K562 (cell line): ENCODE measurements around the gene COL21A1. TPM values are rescaled to one million over a fixed set of nuclear protein-coding genes. Genes with fewer than 3 reads are reported as not detected.

ENCODE experiments used
- ATAC-seq: fragments of 200-7000 bp; cut with Tn5 transposase; 3 replicates; pipeline ENCODE4 v1.9.1; 2020; ENCODE audit warnings: moderate library complexity
- BruUV-seq: library from RNA; stranded (reverse); fragments of 400-500 nt; replicated peaks from 2 replicates; lab custom pipeline; 2021; lab: Mats Ljungman, UMichigan
- CTCF ChIA-PET: fragments of 300-600 bp; formaldehyde crosslinking; extraction: SDS; loops from one replicate; lab custom pipeline; 2021; ENCODE audit warnings: low intra/inter-chr PET ratio; lab: Yijun Ruan, JAX
- POLR2A ChIA-PET: fragments of 300-600, 350-650 bp; sonication (Branson Sonifier 250); formaldehyde crosslinking; extraction: SDS; loops from one replicate; lab custom pipeline; 2021; ENCODE audit warnings: antibody characterized with exemption, inconsistent platforms; lab: Yijun Ruan, JAX
- DNase-seq, 4 experiments: peaks; one replicate each; pipeline versions ENCODE4 v3.0.0 to v3.0.0-alpha.2; 2011 to 2018; ENCODE audit warnings: low spot score in 3 of 4, mixed read lengths in 3 of 4; ENCODE audit errors: extremely low read depth in 1 of 4
- FAIRE-seq: peaks from 2 replicates; lab custom pipeline; 2011; peaks lifted over from hg19 to GRCh38; lab: Jason Lieb, UNC
- H2AFZ ChIP-seq: 2 replicates; pipeline ENCODE4 v1.6.0; 2011; ENCODE audit warnings: low read depth, low read length, control low read depth, inconsistent platforms
- H3K27ac ChIP-seq: fragments of 200-600 bp; 3 replicates; pipeline ENCODE4 v1.8.0; 2011; ENCODE audit warnings: low read depth, mild to moderate bottlenecking, control low read depth, inconsistent platforms, low read length, moderate library complexity, mixed read lengths; ENCODE audit errors: extremely low read depth
- H3K27me3 ChIP-seq, 2 experiments: fragments of 300-600 bp in 1 of 2; 2 replicates in 1 of 2; 3 replicates in 1 of 2; pipeline versions ENCODE4 v1.6.0 to v1.8.0; 2011; ENCODE audit warnings: inconsistent platforms in 2 of 2, low read length in 2 of 2, mild to moderate bottlenecking in 1 of 2, mixed read lengths in 1 of 2, moderate library complexity in 1 of 2; ENCODE audit not compliant: control insufficient read depth in 2 of 2, insufficient read depth in 2 of 2
- H3K36me3 ChIP-seq: fragments of 300-600 bp; 3 replicates; pipeline ENCODE4 v1.8.0; 2011; ENCODE audit warnings: mild to moderate bottlenecking, low read length, inconsistent platforms; ENCODE audit not compliant: control insufficient read depth, insufficient read depth
- H3K4me1 ChIP-seq, 2 experiments: fragments of 200-600 bp in 1 of 2; replicated peaks in 1 of 2; 2 replicates in 1 of 2; 3 replicates in 1 of 2; pipeline versions ENCODE4 v1.5.1 to v1.8.0; 2011; ENCODE audit warnings: inconsistent platforms in 2 of 2, low read length in 2 of 2, mild to moderate bottlenecking in 1 of 2, mixed read lengths in 1 of 2, moderate library complexity in 1 of 2; ENCODE audit not compliant: control insufficient read depth in 2 of 2, insufficient read depth in 2 of 2
- H3K4me2 ChIP-seq: 2 replicates; pipeline ENCODE4 v1.6.1; 2011; ENCODE audit warnings: low read length, control low read depth, inconsistent platforms, mixed read lengths; ENCODE audit not compliant: insufficient read depth
- H3K4me3 ChIP-seq: fragments of 200-600 bp; sonication (generic), shearing (Covaris generic); 2 replicates; pipeline ENCODE4 v1.5.1; 2016; ENCODE audit warnings: control low read depth, inconsistent platforms
- H3K79me2 ChIP-seq: fragments of 200-600 bp; 3 replicates; pipeline ENCODE4 v1.8.0; 2011; ENCODE audit warnings: low read length, inconsistent platforms; ENCODE audit not compliant: control insufficient read depth, insufficient read depth
- H3K9ac ChIP-seq, 2 experiments: 2 replicates each; pipeline versions ENCODE4 v1.6.0 to v1.6.1; 2011; ENCODE audit warnings: low read depth in 2 of 2, low read length in 2 of 2, control low read depth in 1 of 2, inconsistent platforms in 1 of 2, mild to moderate bottlenecking in 1 of 2, mixed read lengths in 1 of 2; ENCODE audit not compliant: insufficient read depth in 1 of 2
- H3K9me1 ChIP-seq: one replicate; pipeline ENCODE4 v1.6.0; 2011; ENCODE audit warnings: inconsistent platforms, mild to moderate bottlenecking, low read length, moderate library complexity; ENCODE audit not compliant: control insufficient read depth, insufficient read depth
- H3K9me3 ChIP-seq: replicated peaks from 2 replicates; pipeline ENCODE4 v1.5.1; 2011; ENCODE audit warnings: low read depth, low read length, inconsistent platforms; ENCODE audit not compliant: control insufficient read depth, insufficient read depth
- H4K20me1 ChIP-seq: replicated peaks from 2 replicates; pipeline ENCODE4 v1.6.1; 2011; ENCODE audit warnings: low read length, inconsistent platforms, mixed read lengths; ENCODE audit not compliant: control insufficient read depth, insufficient read depth
- BRD9 ChIP-seq: fragments of 450-650 bp; IDR thresholded peaks from 2 replicates; pipeline ENCODE4 v1.6.1; 2018; ENCODE audit warnings: low read depth; ENCODE audit not compliant: partially characterized antibody
- CTBP1 ChIP-seq: fragments of 450-650 bp; IDR thresholded peaks from 2 replicates; pipeline ENCODE4 v1.6.1; 2016; ENCODE audit warnings: borderline replicate concordance
- FOSL1 ChIP-seq: fragments of 200-800 bp; sonication (Bioruptor generic); conservative IDR thresholded peaks from 2 replicates; pipeline ENCODE4 v1.6.1; 2016; ENCODE audit warnings: missing genetic modification characterization, missing compliant biosample characterization
- HOXB6 ChIP-seq: fragments of 250-450 bp; sonication (Bioruptor Pico); IDR thresholded peaks from 2 replicates; pipeline ENCODE4 v1.5.1; 2022; ENCODE audit warnings: mild to moderate bottlenecking, borderline replicate concordance
- LCOR ChIP-seq: sonication (generic); formaldehyde crosslinking; IDR thresholded peaks from 2 replicates; pipeline ENCODE4 v1.8.0; 2022; ENCODE audit warnings: mild to moderate bottlenecking, missing genetic modification reagents
- NCOA2 ChIP-seq, 2 experiments: fragments of 450-650 bp; IDR thresholded peaks; 2 replicates each; pipeline ENCODE4 v1.6.1; 2018; ENCODE audit warnings: mild to moderate bottlenecking in 2 of 2, moderate library complexity in 1 of 2; ENCODE audit not compliant: partially characterized antibody in 2 of 2
- TEAD1 ChIP-seq, 2 experiments: fragments of 450-650 bp in 1 of 2; sonication (generic) in 1 of 2; formaldehyde crosslinking; IDR thresholded peaks; 2 replicates each; pipeline versions ENCODE4 v1.4.0 to v1.8.0; 2020 to 2022; ENCODE audit warnings: mild to moderate bottlenecking in 2 of 2, missing genetic modification reagents in 1 of 2
- YY1 ChIP-seq, 3 experiments: IDR thresholded peaks; 2 replicates each; pipeline ENCODE4 v1.6.1; 2011; ENCODE audit warnings: low read length in 2 of 3, mild to moderate bottlenecking in 2 of 3, moderate library complexity in 2 of 3, borderline replicate concordance in 1 of 3, control low read depth in 1 of 3, low read depth in 1 of 3; ENCODE audit not compliant: insufficient read depth in 3 of 3, insufficient replicate concordance in 2 of 3, control insufficient read depth in 1 of 3, insufficient read length in 1 of 3; ENCODE audit errors: extremely low read depth in 1 of 3
- WGBS: fragments of 100-300 bp; shearing (Covaris generic); methylation state at CpG from one replicate; pipeline ENCODE4 v1.1.6; 2016; ENCODE audit warnings: low coverage, mixed read lengths; ENCODE audit not compliant: insufficient coverage; ENCODE audit errors: missing lambda C conversion rate; 5-methylcytosine and 5-hydroxymethylcytosine counted together
- in situ Hi-C: fragments of 300-500 bp; cut with MboI; formaldehyde crosslinking; loops from 4 replicates; pipeline ENCODE4 v1.15.0; 2018; ENCODE audit warnings: inconsistent platforms, mixed read lengths
- intact Hi-C: fragments of 100-400 bp; cut with micrococcal nuclease; formaldehyde crosslinking; loops from 2 replicates; pipeline ENCODE4 v1.14.2; 2022
- polyA plus RNA-seq, 8 experiments: library from polyadenylated mRNA; depleted of rRNA in 4 of 8; stranded (reverse) in 5 of 8; unstranded in 3 of 8; fragments of >200 nt; fragmentation: Nextera tagmentation in 2 of 8; fragmentation: Illumina TruSeq in 1 of 8; extraction: Ambion mirVana in 2 of 8; extraction: Trizol in 1 of 8; gene quantifications; 2 replicates each; pipeline versions ENCODE4 v1.2.1 to v1.2.3, GENCODE V29; 2011 to 2014; ENCODE audit warnings: inconsistent platforms in 1 of 8, missing spikeins in 1 of 8
- total RNA-seq, 7 experiments: library from RNA; depleted of rRNA in 6 of 7; stranded (reverse); fragments of >200 nt in 6 of 7; fragmentation: Illumina TruSeq in 2 of 7; extraction: Trizol in 2 of 7; gene quantifications; 2 replicates each; pipeline versions ENCODE4 v1.2.1 to v1.2.3, GENCODE V29; 2011 to 2021; ENCODE audit warnings: low replicate concordance in 1 of 7
- TF ChIP-seq, protein P1 (sequence below): fragments of 450-650 bp; IDR thresholded peaks from 2 replicates; pipeline ENCODE4 v1.6.1; 2017; ENCODE audit warnings: antibody characterized with exemption, mild to moderate bottlenecking

Gene COL21A1
- total and polyA plus RNA-seq, 9 of the 15 experiments (the other 6 are each of a cell fraction or from before 2014, with no cell fraction given), result 0.03 to 0.76 (median 0.25) TPM

DNA sequence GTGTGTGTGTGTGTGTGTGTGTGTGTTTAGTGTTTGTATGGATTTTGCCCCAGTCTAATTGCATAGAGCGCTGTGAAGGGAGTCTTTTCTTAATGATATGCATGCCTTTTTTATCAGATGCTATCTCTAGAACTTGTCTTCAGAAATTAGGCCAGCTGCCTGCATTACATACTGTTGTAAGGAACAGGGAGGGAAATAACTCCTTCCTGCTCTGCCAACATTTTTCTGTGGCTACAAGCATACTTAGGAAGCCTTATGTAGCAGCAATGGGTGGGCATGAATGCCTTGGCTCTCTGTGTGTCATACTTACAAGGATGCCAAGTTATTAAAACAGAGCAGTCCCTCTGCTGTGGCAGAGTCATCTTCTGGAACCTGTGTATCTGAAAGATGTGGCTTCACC is 8.0 kb upstream of the COL21A1 start:
- no peak overlapping the region for H3K4me3 ChIP-seq
- FAIRE-seq (no peak), DNase-seq (no peak), ATAC-seq (no peak)
- no peaks in the 10 kb centered on the region for H3K36me3 ChIP-seq
- no peaks in the 10 kb centered on the region for H3K27me3 ChIP-seq
- CTCF ChIA-PET, result no interaction called here
- no peaks in the 10 kb centered on the region for H3K79me2 ChIP-seq
- H3K4me1 ChIP-seq, result no peaks in the 10 kb centered on the region
- 0% methylated on average over 1 of the region's 1 CpG for WGBS
- POLR2A ChIA-PET, result no interaction called here
- no peaks in the 10 kb centered on the region for H3K9me3 ChIP-seq
- H3K4me2 ChIP-seq, result no peak overlapping the region
- H3K9me1 ChIP-seq, result no peaks in the 10 kb centered on the region
- no peak overlapping the region for H3K27ac ChIP-seq
- in situ Hi-C loops (no loop called here), intact Hi-C loops (no loop called here)
- H4K20me1 ChIP-seq, result no peaks in the 10 kb centered on the region
- no peak overlapping the region for H2AFZ ChIP-seq
- no TSS peak for BruUV-seq
- H3K9ac ChIP-seq, result no peak overlapping the region
- no peak for TF ChIP-seq FOSL1

DNA sequence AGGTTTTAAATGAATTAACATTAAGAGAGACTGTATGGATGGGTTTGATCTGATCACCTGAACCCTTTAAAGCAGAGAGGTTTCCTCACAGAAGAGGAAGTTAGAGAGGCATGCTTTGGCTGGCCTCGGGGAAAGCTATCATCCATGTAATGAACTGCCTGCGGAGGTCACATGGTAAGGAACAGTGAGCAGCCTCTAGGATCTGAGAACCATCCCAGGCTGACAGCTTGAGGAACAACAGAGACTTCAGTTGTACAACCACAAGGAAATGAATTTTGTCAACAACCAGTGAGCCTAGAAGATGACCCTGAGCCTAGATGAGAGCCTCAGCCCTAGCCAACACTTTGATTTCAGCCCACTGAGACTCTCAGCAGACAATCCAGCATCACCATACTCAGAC is 2.9 kb upstream of the COL21A1 start:
- no peak overlapping the region for H3K9ac ChIP-seq
- no peaks in the 10 kb centered on the region for H3K36me3 ChIP-seq
- 7% methylated on average over 2 of the region's 2 CpGs for WGBS
- H3K79me2 ChIP-seq, result no peaks in the 10 kb centered on the region
- no peak overlapping the region for H3K4me3 ChIP-seq
- ATAC-seq (no peak), FAIRE-seq (no peak), DNase-seq (no peak)
- in situ Hi-C loops, result no loop called here
- H4K20me1 ChIP-seq, result no peaks in the 10 kb centered on the region
- no peak overlapping the region for H2AFZ ChIP-seq
- ChIA-PET POLR2A (no interaction called here), CTCF (no interaction called here)
- H3K27me3 ChIP-seq, result no peaks in the 10 kb centered on the region
- no peak overlapping the region for H3K27ac ChIP-seq
- no peaks in the 10 kb centered on the region for H3K4me1 ChIP-seq
- no peaks in the 10 kb centered on the region for H3K9me1 ChIP-seq
- intact Hi-C loops, result no loop called here
- BruUV-seq, result no TSS peak
- H3K9me3 ChIP-seq, result no peaks in the 10 kb centered on the region
- no peak overlapping the region for H3K4me2 ChIP-seq
- TF ChIP-seq BRD9, result no peak
- no peak for TF ChIP-seq LCOR (CRISPR knock-in tag)
- TF ChIP-seq TEAD1 (CRISPR knock-in tag; IDR thresholded peaks at IDR 0.05), result no peak
- TF ChIP-seq CTBP1, result no peak
- no peak for TF ChIP-seq YY1 (IDR thresholded peaks at IDR 0.05; ENCODE audit: borderline replicate concordance in 1 of 3, control insufficient read depth in 1 of 3, extremely low read depth in 1 of 3, insufficient read depth in 3 of 3, insufficient read length in 1 of 3, insufficient replicate concordance in 2 of 3, low read depth in 1 of 3, low read length in 2 of 3)
- no peak for TF ChIP-seq HOXB6 (CRISPR knock-in tag)
- TF ChIP-seq, protein P1, sequence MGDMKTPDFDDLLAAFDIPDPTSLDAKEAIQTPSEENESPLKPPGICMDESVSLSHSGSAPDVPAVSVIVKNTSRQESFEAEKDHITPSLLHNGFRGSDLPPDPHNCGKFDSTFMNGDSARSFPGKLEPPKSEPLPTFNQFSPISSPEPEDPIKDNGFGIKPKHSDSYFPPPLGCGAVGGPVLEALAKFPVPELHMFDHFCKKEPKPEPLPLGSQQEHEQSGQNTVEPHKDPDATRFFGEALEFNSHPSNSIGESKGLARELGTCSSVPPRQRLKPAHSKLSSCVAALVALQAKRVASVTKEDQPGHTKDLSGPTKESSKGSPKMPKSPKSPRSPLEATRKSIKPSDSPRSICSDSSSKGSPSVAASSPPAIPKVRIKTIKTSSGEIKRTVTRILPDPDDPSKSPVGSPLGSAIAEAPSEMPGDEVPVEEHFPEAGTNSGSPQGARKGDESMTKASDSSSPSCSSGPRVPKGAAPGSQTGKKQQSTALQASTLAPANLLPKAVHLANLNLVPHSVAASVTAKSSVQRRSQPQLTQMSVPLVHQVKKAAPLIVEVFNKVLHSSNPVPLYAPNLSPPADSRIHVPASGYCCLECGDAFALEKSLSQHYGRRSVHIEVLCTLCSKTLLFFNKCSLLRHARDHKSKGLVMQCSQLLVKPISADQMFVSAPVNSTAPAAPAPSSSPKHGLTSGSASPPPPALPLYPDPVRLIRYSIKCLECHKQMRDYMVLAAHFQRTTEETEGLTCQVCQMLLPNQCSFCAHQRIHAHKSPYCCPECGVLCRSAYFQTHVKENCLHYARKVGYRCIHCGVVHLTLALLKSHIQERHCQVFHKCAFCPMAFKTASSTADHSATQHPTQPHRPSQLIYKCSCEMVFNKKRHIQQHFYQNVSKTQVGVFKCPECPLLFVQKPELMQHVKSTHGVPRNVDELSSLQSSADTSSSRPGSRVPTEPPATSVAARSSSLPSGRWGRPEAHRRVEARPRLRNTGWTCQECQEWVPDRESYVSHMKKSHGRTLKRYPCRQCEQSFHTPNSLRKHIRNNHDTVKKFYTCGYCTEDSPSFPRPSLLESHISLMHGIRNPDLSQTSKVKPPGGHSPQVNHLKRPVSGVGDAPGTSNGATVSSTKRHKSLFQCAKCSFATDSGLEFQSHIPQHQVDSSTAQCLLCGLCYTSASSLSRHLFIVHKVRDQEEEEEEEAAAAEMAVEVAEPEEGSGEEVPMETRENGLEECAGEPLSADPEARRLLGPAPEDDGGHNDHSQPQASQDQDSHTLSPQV, result no peak
- TF ChIP-seq NCOA2 (IDR thresholded peaks at IDR 0.05; ENCODE audit: partially characterized antibody in 2 of 2), result no peak
